Sigmoid colon (tissue), 7 donors: ENCODE data around the gene LDB1. TPM values are rescaled to one million over a fixed set of nuclear protein-coding genes. Genes with fewer than 3 reads are reported as not detected.
A peak's percentile ranks its signal among the peaks of the same experiment; 100 is the strongest.

Experiments used
- DNase-seq: peaks from one replicate; pipeline ENCODE4 v3.0.0-alpha.2; 2019
- H3K27ac ChIP-seq, 4 donors: fragments of 200-600 bp; sonication (generic); one replicate each; pipeline ENCODE4 v1.5.1; 2016 to 2019; ENCODE audit warnings: mild to moderate bottlenecking in 1 of 4
- H3K27me3 ChIP-seq, 3 donors: fragments of 200-600 bp; sonication (generic); one replicate each; pipeline ENCODE4 v1.5.1; 2019; ENCODE audit warnings: mild to moderate bottlenecking in 1 of 3
- H3K36me3 ChIP-seq, 4 donors: fragments of 200-600 bp; sonication (generic); one replicate each; pipeline ENCODE4 v1.5.1; 2016 to 2019
- H3K4me1 ChIP-seq, 4 donors: fragments of 200-600 bp; sonication (generic); one replicate each; pipeline ENCODE4 v1.5.1; 2017 to 2019
- H3K4me3 ChIP-seq, 4 donors: fragments of 200-600 bp; sonication (generic); one replicate each; pipeline ENCODE4 v1.5.1; 2017 to 2019; ENCODE audit warnings: mild to moderate bottlenecking in 2 of 4, moderate library complexity in 1 of 4
- H3K9me3 ChIP-seq, 4 donors: fragments of 200-600 bp in 3 of 4; sonication (generic) in 3 of 4; one replicate each; pipeline versions ENCODE4 v1.5.1 to v1.6.1; 2013 to 2019
- EP300 ChIP-seq, 4 donors: sonication (generic); formaldehyde crosslinking; IDR thresholded peaks; one replicate each; pipeline ENCODE4 v1.6.1; 2017; ENCODE audit warnings: antibody characterized with exemption in 4 of 4
- POLR2A ChIP-seq, 2 donors: fragments of 450-650 bp; IDR thresholded peaks; one replicate each; pipeline ENCODE4 v1.6.1; 2016; ENCODE audit warnings: antibody characterized with exemption in 2 of 2, mild to moderate bottlenecking in 2 of 2, moderate library complexity in 2 of 2
- POLR2AphosphoS5 ChIP-seq, 4 donors: sonication (generic); formaldehyde crosslinking; IDR thresholded peaks; one replicate each; pipeline ENCODE4 v1.6.1; 2017; ENCODE audit warnings: antibody characterized with exemption in 4 of 4
- WGBS, 2 donors: extraction: QIAGEN DNeasy Blood & Tissue Kit; methylation state at CpG; one replicate each; pipeline ENCODE4 v1.1.7; 2013; 5-methylcytosine and 5-hydroxymethylcytosine counted together
- intact Hi-C: fragments of 100-400 bp; cut with DNase I; formaldehyde crosslinking; loops from one replicate; pipeline ENCODE4 v1.15.1; 2023
- polyA plus RNA-seq, 3 donors: library from polyadenylated mRNA; stranded (reverse); fragments of 200-250 nt; gene quantifications; one replicate each; pipeline ENCODE4 v1.2.3, GENCODE V29; 2013
- total RNA-seq, 4 donors: library from RNA; depleted of rRNA; stranded (reverse); fragments of >200 nt; gene quantifications; one replicate each; pipeline ENCODE4 v1.1.0, GENCODE V29; 2016
- TF ChIP-seq, protein P1 (sequence below), 4 experiments: fragments of 450-650 bp in 3 of 4; fragments of 200-600 bp in 1 of 4; IDR thresholded peaks; one replicate each; pipeline ENCODE4 v1.5.1; 2016 to 2019; ENCODE audit warnings: antibody characterized with exemption in 4 of 4, mild to moderate bottlenecking in 3 of 4, moderate library complexity in 2 of 4
- donor health status: healthy with polysubstance abuse.
- donor health status: Bipolar disorder and iron deficiency.
- donor health status: healthy.

Gene LDB1
- total and polyA plus RNA-seq, 7 donors: 10.4 to 88.4 (median 62.1) TPM

- intact Hi-C loops: no loop called here
- TF ChIP-seq POLR2A (IDR thresholded peaks at IDR 0.05) (no peak), EP300 (IDR thresholded peaks at IDR 0.05) (no peak), POLR2AphosphoS5 (IDR thresholded peaks at IDR 0.05) (no peak)
- TF ChIP-seq, protein P1, sequence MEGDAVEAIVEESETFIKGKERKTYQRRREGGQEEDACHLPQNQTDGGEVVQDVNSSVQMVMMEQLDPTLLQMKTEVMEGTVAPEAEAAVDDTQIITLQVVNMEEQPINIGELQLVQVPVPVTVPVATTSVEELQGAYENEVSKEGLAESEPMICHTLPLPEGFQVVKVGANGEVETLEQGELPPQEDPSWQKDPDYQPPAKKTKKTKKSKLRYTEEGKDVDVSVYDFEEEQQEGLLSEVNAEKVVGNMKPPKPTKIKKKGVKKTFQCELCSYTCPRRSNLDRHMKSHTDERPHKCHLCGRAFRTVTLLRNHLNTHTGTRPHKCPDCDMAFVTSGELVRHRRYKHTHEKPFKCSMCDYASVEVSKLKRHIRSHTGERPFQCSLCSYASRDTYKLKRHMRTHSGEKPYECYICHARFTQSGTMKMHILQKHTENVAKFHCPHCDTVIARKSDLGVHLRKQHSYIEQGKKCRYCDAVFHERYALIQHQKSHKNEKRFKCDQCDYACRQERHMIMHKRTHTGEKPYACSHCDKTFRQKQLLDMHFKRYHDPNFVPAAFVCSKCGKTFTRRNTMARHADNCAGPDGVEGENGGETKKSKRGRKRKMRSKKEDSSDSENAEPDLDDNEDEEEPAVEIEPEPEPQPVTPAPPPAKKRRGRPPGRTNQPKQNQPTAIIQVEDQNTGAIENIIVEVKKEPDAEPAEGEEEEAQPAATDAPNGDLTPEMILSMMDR (IDR thresholded peaks at IDR 0.05): no peak
- 91 to 93% methylated on average over 3 of the region's 3 CpGs for whole genome bisulfite sequencing, 2 donors
- DNase-seq: no peak
- Histone ChIP-seq H3K27me3 (no peaks in the 10 kb centered on the region), H3K4me1 (no peaks in the 10 kb centered on the region), H3K36me3 (no peaks in the 10 kb centered on the region), H3K4me3 (no peak overlapping the region), H3K27ac (no peak overlapping the region), H3K9me3 (no peaks in the 10 kb centered on the region)
Measured at GRCh38 chr10:102085336-102085735, 34.8 kb downstream of the LDB1 start.

- Histone ChIP-seq H3K36me3 (no peaks in the 10 kb centered on the region), H3K27me3 (no peaks in the 10 kb centered on the region), H3K27ac (no peak overlapping the region), H3K4me3 (no peak overlapping the region), H3K9me3 (no peaks in the 10 kb centered on the region), H3K4me1 (no peaks in the 10 kb centered on the region)
- WGBS, 2 donors: 93 to 95% methylated on average over 3 of the region's 3 CpGs
- DNase-seq: no peak
- intact Hi-C loops: no loop called here
- TF ChIP-seq, protein P1 (IDR thresholded peaks at IDR 0.05): no peak
- no peak for TF ChIP-seq POLR2A (IDR thresholded peaks at IDR 0.05)
Measured at GRCh38 chr10:102083541-102083940, 36.6 kb downstream of the LDB1 start.

DNA sequence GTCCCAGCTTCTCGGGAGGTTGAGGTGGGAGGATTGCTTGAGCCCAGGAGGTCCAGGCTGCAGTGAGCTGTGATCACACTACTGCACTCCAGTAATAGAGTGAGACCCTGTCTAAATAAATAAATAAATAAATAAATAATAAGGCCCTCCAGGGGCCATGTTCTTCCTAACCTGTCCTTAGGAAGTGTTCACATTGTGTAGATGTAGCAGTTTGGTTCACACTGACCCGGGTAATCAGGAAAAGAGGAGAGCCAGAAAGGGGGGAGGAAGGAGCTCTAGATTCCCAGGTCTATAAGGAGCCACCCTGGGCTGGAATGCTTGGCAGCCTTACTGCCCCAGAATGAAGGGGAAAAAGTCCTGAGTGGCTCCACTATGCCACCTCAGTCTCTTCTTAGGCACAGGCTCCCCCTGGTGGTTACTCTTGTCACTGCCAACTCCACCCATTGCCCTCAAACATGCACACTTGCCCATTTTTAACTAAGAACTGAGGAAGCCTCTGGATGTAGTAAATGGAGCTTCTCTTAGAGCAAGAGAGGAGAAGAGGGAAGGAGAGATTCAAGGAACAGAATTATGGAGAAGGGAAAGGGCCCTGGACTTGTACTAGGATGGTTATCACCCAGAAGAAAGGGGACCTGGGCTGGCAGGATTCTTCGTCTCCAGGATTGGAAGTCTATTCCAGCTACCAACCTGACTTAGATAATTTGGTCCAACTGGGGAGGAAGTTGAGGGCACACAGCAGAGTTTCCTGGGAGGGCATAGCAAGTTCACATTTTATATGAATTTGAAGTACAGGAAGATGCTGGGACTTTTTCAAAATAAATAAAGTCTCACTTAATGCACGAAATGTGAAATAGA, 47.3 kb downstream of the LDB1 start:
- intact Hi-C loops: loop anchor here (5.0 kb wide), 1 partner anchor 236 kb away; no protein-coding TSS in a partner anchor
- no peaks in the 10 kb centered on the region for H3K9me3 ChIP-seq
- DNase-seq: peak; percentile 88
- TF ChIP-seq, protein P1 (IDR thresholded peaks at IDR 0.05): peak; percentile 73 to 89 (median 81)
- no peak for TF ChIP-seq EP300 (IDR thresholded peaks at IDR 0.05)
- no peak overlapping the region for H3K27ac ChIP-seq
- H3K4me1 ChIP-seq: peaks cover 0 to 20% (median 9%) of the 10 kb centered on the region in 4 donors
- no peak overlapping the region for H3K4me3 ChIP-seq
- H3K27me3 ChIP-seq: no peaks in the 10 kb centered on the region
- H3K36me3 ChIP-seq: peaks cover 0 to 3% (median 0%) of the 10 kb centered on the region in 4 donors
- 71 to 82% methylated on average over 4 of the region's 4 CpGs for WGBS, 2 donors

DNA sequence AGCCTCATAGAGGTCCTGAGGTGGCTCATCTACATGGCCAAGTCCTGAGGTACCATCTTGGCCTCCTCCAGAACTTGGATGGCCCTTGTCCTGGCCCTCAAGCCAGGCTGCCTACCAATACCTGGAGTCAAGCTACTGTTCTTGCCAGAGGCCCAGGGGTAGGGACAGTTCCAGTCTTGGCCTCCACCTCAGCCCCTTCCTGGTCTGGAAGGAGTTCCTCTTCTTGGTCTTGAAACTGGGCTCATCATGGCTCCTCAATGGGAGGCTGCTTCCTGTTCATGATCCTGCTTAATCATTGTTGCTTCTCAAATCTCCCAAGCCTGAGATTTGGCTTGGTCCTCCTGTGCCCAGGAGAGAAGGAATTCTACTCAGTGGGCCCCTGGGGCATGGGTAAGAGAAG, 51.1 kb downstream of the LDB1 start:
- intact Hi-C loops: no loop called here
- peaks cover 0 to 48% (median 33%) of the 10 kb centered on the region in 4 donors for H3K4me1 ChIP-seq
- DNase-seq: no peak

More for the DNA sequence above, 51.1 kb downstream of the LDB1 start:
- no peak overlapping the region for H3K4me3 ChIP-seq
- H3K27ac ChIP-seq: no peak overlapping the region
- no peaks in the 10 kb centered on the region for H3K9me3 ChIP-seq
- no peaks in the 10 kb centered on the region for H3K27me3 ChIP-seq
- TF ChIP-seq EP300 (IDR thresholded peaks at IDR 0.05) (no peak), POLR2A (IDR thresholded peaks at IDR 0.05) (no peak), POLR2AphosphoS5 (IDR thresholded peaks at IDR 0.05) (no peak)
- TF ChIP-seq, protein P1 (IDR thresholded peaks at IDR 0.05): no peak
- peaks cover 0 to 12% (median 7%) of the 10 kb centered on the region in 4 donors for H3K36me3 ChIP-seq
